Astrocyte of the hippocampus (primary cell): ENCODE measurements around the gene CTIF.
A peak's percentile ranks its signal among the peaks of the same experiment; 100 is the strongest.

Source experiments
- DNase-seq: peaks from one replicate; pipeline ENCODE4 v3.0.0; 2011; ENCODE audit warnings: low read depth, low spot score

CTIF gene

DNA sequence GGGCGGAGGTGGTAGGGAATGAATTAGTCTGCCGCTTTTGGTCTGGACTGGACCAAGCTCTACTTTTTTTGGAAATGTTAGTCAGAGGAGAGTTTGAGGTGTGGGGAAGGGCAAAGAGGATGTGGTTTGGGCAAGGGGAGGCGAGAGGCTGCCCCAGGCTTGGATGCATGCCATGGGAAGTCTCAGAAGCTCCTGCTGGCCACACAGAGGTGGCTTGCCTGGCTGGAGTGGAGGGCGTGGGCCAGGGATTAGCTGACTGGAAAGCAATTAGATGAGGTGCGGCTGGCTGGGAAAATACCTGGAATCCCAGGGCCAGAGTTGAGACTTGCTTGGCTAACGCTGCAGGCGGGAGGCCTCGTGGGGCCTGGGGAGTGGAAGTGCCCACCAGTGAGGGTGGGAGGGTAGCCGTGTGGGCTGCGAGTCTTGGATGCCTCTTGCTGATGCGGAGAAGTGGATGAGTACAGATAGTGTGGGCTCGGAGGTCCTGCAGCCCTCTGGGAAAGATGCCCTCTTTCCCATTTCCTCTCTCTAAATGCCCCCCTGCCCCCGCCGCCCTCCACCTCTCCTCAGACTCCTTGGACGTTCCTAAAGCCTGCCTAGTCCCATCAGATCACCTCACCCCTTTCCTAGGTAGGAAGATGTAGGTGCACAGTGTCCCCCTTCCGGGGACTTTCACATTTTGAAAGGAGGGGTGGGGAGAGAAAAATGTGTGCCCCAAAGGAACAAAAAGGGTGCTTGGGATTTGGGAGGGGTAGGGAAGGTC, 294.3 kb downstream of the CTIF start:
- DNase-seq = peak; percentile 96

DNA sequence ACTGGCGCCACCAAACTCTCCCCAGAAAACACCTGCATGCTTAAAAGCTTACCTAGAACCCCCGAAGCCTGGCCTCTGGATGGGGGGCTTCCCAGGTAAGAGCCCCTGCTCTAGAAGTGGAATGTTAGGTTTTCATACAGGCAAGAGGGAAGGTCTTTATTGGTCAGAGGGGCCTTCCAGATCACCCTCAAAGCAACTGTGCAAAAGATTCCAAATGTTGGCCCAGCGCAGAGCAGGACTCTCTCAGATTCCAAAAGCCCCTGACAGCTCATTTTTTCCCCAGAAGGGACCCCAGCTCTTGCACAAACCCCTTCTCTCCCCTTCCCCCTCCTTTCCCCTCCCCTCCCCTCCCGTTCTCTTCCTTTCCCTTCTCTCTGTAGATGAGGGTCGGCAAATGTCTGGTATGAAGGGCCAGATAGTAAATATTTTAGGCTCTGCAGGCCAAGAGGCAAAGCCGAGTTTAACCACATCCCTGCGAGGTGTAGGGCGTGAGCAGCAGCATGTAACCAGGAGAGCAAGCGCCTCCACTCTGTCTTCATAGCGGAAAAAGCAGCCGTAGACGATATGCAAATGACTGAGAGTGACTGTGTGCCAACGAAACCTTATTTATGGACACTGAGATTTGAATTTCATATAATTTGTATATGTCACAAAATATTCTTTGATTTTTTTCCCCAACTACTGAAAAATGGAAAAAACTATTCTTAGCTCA, 295.0 kb downstream of the CTIF start:
- peak; percentile 53 for DNase-seq

DNA sequence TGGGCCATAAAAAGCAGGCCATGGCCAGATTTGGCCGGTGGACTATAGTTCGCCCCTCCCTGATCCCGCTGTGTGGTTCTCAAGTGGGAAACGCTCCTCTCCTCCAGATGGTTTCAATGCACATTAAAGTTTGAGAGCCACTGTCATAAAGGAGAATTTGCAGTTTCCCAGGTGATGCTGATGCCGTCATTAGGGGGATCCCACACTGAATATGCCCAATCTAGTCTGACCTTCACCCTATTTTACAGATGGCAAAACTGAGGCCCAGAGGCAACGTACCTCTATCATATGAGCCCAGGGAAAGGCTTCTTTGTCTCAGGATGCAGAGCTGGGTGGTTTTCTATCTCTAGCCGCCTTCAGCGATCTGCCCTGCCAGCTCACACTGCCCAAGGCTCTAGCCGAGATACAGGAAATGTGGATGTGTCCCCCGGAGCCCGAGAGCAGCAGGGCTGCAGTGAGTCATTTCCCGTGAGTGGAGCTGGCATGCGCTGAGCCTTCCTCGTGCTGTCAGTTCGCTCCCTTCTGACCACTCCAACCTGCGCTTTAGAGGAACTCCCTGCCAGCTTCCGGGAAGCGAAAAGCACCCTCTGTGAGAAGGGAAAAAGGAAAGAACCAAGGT, 295.7 kb downstream of the CTIF start:
- DNase-seq = peak; percentile 91

DNA sequence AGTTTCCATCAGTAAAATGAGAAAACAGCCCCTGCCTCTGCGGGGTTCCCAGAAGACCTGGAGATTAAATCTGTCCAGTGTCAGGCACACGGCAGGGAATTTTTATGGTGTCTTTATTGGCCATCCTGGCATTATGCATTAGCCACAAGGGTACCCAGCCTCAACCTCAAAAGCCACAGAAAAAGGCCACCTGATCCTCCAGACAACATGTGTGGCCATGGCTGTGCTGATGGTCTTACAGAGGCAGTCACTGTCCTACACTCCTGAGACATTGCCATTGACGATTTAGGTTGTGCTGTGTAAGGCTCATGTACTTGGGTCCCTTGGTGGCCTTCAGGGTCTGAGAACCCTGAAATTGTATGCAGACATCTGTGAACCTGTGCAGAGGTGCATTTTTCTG, 296.3 kb downstream of the CTIF start:
- no peak for DNase-seq

DNA sequence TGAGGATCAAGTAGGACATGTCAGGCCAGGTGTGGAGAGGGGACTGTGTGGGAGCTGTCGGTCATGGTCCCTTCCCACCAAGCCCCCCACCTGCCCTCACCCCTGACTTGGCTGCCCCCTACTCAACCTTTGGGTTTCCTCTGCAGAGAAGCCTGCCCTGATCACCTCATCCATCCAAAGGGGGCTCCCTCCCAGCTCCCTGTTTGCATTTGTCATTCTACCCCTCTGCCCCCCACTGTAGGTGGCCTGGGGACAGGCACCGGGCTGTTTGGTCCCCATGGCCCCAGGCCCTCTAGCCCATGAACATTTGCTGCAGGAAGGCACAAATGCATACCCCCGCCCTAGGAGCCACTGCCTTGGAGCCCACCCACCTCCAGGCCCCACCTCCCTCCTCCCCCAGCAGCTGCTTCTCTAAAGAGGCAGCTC, 296.9 kb downstream of the CTIF start:
- DNase-seq = no peak

DNA sequence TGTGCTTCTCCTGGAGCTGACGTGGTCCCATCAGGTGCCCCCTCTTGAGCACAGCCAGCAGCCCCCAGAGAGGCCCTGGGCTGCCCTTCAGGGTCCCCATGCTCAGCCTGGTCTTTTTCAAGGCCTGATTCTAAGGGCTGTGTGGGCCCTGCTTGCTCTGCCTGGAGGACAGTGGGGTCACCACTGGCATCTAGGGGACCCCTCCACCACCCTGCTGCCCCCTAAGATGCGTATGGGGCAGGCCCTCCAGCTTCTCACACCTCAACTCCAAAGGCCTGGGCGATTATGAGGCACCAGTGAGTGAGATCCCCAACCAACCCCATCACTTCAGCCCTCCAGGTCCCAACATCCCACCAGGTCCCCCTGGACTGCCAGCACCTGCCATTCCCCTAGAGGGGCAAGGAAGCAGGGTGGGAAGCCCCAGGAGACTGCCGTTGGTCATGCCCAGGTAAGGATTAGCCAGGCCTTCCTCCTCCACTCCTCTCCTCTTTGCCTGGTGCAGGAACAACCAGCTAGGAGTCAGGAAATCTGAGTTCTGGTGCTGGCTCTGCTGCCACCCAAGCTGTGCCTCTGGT, 297.5 kb downstream of the CTIF start:
- no peak for DNase-seq

DNA sequence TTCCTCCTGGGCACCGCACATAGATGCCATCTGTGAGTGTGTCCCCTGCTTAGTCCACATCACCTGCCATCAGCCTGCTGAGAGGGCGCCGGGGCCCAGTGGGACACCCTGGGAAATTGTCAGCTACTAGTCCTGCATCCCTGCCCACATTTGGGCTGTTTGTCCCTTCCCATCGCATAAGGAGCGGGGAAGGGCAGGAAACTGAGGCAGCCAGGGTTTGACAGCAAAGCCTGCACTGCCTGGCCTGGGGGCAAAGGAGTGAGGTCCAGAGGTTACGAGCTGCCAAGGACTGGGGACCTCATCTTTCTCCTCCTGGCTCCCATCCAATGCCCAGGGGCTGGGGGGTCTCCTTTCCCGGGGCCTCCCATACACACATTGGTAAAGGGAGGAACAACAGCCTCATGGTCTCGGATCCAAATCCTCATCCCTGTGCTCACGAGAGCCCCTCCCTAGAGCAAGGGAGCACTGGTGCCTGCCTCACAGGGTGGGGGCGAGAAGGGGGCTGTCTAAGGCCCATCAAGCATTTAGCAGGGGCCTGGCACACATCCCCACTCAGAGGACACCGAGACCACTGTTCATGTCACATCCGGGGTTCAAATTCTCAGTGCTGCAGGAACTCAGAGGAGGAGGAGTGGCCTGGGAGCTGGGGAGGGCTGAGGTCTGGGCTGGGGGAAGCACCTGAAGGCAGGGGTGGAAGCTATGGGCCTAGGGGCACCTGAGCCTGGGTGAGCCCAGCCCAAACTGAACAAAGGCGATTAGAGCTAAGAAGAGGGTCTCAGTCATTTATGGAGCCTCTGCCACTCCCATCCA, 298.2 kb downstream of the CTIF start:
- no peak for DNase-seq

DNA sequence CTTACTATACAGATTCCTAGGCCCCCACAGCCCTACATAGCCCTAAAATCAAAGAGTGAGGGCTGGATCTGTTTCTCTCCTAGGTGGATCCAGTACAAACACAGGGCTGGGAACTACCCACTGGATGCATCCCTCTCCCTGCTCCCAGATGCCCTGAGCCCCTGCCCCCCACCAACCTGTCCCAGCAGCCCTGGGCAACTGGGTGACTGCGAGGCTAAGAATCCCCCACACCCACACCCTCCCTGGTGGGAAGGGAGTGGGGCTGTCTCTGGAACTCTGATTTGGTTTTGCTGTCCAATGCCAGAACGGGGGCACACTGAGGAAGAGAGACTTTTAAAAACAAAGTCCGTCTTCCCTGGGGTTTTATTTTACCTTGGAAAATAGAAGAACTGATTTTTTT, 298.8 kb downstream of the CTIF start:
- DNase-seq = no peak

DNA sequence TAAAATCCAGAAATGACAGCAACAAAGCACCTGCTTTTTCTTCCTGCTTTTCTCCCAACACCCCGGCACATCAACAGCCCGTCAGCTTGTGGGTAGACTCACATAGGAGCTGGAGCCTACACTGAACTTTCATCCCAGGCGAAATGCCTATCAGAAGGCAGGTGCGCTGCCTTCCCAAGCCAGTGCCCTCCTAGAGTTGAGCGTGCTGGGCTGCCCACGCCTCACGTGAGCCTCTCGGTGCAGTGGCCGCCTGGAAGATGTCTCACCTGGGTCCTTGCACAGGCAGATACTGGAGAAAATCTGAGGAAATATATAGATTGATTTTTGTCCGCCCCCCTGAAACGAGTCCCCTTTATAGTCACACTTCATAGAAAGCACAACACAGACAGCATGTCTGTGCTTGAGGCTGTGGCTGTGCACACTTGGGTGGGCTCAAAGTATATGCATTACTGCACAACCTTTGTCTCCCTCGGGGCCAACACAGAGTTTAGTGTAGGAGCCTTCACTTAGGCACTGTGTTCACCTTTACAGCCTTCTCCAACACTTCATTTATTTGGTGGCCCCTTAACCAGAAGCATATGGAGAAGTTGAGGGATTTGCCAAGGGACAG, 299.4 kb downstream of the CTIF start:
- DNase-seq = no peak

DNA sequence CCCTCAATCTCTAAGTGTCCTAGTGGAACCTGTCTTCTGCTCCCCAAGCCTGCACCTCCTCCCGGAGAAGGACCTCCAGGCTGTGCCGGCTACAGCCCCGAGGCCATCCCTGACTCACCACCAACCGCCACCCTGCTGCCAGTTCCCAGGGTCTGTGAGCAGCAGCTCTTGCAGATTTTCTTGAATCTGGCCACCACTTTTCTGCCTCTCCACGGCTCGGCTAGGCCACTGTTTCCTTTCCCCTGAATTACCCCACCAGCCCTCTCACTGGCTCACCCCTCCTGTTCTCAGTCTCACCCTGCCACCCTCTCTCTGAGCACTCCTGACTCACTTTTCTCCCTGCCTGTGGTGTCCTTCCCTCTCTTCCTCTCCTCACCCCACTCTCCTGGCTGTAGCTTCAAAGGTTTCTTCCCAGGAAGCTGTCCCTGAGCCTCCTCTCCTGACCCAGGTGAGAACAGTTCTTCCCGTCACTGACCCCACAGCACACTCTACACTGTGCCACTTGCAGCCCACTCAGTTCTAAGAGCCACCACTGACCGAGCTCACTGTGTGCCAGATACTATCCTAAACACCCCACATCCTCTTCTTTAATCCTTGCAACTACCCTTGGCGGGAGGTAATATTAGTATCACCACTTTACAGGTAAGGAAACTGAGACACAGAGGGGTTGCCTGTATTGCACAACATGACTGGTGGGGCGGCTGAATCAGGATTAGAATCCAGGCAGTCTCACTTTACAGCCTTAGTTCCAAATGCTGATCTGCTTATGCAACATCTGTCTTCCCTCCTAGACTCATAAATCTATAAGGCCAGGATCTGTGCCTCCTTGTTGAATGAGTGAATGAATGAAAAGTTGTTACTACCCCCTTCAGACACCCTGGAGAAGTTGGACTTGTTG, 300.3 kb downstream of the CTIF start:
- DNase-seq = peak; percentile 82

DNA sequence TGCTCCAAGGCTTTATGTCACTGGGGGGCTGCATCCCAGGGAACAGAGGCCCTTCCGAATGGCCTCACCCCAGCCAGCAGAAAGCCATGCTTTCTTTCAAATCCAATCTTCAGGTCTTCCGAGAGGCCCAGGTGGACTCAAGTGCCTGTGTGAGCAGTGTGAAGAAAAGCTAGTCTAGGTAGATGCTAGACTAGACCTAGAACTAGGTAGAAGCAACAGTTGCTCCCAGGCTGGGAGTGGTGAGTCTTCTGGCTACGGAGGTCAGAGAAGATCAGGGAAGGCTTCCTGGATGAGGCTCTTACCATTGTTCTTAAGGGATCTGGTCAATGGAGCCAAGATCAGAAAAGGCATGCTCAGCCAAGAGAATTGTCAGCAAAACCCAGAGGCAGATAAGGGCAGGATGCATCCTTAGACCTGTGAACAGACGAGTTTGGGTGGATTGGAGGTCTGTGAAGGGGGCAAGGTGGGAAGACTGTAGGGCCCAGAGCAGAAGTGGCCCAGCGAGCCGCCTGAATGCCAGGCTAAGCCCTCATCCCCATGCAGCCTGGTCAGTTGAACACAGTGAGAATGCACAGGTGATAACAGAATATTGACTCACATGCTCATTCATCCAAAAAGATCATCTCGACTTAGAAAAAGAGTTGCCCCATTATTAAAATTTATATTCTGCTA, 301.1 kb downstream of the CTIF start:
- no peak for DNase-seq

DNA sequence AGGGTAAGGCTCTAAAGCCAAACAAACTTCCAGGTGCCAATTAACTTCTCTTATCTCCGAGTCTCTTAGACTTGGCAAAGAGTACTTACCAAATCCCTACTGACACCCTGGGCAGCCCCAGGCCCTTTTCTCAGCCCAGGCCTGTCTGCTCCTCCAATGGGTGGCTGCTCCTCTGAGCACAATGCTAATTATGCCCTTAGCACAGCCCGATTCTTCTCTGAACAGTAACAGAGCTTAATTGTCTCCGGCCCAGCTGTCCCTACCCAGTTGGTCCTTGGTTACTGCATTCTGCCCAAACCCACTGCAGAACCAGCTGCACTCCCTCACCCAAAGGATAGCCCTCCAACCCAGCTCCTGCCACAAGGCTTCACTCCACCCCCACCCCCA, 301.7 kb downstream of the CTIF start:
- DNase-seq = no peak

DNA sequence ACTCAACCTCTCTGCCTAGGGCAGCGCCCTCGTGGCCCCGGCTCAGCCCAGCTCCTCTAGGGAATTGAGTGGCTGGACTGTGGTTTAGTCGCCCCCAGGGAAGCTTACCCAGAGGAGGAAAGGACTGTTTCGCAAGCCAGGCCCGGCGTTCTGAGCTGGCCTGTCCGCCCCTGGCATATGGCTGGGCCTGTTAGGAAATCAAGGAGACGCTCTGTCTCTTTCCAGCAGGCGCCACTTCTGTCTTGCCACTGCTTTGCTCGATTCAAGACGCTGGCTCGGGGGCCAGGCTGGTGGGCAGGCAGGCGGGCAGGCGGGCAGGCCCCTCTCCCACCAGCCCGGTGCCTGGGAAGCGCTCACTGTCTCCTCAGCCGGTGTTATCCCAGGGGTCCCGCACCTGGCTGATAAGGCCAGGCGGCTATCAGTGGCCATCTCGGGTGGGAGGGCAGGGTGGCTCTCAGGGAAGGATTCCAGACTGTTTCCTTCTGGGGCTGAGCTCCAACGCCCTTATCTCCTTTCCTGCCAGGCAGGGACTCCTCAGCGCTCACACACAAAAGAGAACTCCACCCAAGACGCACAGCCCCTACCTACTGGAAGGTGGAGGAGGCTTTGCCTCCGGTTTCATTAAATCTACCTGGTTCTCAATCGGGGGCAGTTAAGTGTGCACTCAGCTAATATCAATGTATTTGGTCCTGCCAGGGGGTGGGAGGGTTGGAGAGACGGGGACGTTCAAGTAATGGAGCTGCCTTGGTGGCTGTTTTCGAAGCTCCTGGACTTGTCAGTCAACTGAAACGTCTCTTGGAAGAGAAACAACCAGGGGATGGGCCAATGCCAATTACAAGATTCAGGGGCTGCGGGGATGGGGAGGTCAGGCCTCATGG, 302.8 kb downstream of the CTIF start:
- DNase-seq = no peak

DNA sequence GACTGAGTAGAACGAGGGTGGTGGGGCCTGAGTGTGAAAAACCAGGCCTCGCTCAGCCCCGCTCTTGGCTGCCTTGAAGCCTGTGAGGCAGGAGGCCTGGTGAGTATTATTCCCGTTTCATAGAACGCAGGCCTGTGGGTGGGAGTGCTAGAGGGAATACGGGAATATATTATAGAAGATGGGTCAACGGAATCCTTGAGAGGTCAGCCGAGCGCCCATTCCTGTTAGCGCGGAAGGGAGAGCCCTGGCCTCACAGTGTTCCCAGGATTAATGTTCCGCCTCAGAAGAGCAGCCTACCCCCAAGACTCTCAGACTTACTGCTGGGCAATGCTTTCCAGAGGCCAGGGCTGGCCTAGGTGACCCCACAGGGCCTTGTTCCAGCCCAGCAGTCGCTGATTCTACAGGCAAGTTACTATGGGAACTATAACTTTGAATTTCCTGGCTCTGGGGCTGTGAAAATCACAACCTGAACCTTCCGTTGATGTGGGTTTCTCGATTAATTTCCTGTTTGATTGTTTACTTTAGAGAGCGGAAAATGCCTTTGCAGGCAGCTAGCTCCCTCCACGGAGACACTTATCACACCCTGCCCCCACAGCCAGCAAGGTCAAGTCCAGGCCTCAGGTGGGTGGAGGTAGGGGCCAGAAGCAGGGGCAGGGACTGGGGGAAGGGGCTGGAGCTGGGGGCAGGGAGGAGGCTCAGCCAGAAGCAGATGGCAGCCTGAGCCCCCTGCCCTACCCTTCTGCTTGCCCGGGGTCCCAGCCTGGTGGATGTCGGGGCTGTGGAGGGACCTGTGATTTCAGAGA, 303.6 kb downstream of the CTIF start:
- DNase-seq = peak; percentile 42

DNA sequence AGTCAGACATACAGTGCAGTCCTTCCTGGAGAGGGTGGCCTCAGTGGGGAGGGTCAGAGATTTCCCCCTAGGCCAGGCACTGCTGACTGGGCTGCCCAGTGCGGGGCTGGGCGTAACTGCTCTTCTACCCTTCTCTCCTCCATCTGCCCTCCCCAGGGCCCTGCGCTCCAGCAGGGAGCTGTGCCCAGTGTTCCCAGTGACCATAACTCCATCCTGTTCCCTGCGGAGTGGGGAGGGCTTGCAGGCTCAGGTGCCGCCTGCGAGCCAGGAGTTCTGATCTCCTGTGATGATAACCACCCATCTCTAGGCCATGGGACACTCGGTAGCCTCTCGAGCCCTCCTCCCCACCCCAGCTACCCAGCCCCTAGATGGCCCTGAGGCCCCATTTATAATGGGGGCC, 304.3 kb downstream of the CTIF start:
- DNase-seq = no peak

DNA sequence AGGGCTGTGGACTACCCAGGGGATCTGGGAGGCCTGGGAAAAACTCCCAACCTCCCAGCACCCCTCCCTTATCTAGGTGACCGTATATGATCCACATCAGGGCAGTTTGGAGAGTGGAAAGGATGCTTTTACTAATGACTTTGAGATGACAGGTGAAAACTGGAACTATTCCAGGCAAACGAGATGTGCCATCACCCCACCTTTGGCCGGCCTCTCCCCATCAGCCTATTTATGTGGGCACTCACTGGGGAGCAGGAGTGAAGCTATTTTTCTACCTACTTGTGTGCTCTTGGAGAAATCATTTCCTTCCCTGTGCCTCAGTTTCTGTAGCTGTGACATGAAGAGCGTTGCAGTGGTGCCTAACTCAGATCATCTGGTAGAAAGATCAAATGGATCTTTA, 304.8 kb downstream of the CTIF start:
- DNase-seq = no peak

DNA sequence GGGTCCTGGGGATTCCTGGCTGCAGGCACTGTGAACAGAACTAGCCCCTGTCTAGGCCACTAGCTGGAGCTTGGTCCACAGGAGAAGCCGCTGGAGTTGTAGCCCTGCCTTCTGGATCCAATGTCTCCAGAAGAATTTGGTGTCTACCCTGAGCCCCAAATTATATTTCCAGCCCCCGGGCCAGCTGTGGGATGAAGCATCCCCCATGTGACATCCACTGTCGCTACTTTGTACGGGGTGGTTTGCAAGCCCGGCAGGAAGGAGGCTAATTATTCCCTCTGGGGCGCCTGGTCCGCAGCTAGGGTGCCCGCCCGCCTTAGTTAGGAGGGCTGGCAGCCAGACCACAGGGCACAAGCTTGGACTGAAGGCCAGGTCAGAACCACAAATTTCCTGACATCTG, 305.4 kb downstream of the CTIF start:
- no peak for DNase-seq

DNA sequence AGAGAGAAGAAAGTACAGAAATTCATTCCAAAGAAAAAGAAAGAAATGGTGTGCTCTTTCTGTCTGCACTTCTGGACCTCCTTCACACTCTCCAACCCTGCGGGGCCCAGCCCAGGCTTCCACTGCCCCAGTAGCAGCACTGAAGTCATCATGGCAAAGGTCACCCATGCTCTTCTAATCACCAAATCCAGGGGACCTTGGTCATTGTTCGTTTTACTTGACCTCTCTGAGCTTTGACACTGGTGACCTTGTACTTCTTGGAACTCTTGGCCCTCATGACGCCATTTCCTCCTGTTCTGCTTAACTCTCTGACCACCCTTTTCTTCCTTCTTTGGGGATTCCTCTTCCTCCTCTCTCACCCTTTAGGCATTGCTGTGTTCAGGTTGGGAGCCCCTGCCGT, 306.3 kb downstream of the CTIF start:
- DNase-seq = no peak
